IPS-NIHi11 (cell line): Measurements from ENCODE around the gene CDC20B.

Source experiments
- DNase-seq: peaks from one replicate; pipeline ENCODE4 v3.0.0; 2012; ENCODE audit warnings: mixed read lengths, low spot score

Gene CDC20B

GRCh38 chr5:55172937-55173686 lies at the start of gene CDC20B:
CDC20B (minus strand) TSS chr5:55173177; CDS start chr5:55173000, 177 bp downstream.
- peak; percentile 95 for DNase-seq

DNA sequence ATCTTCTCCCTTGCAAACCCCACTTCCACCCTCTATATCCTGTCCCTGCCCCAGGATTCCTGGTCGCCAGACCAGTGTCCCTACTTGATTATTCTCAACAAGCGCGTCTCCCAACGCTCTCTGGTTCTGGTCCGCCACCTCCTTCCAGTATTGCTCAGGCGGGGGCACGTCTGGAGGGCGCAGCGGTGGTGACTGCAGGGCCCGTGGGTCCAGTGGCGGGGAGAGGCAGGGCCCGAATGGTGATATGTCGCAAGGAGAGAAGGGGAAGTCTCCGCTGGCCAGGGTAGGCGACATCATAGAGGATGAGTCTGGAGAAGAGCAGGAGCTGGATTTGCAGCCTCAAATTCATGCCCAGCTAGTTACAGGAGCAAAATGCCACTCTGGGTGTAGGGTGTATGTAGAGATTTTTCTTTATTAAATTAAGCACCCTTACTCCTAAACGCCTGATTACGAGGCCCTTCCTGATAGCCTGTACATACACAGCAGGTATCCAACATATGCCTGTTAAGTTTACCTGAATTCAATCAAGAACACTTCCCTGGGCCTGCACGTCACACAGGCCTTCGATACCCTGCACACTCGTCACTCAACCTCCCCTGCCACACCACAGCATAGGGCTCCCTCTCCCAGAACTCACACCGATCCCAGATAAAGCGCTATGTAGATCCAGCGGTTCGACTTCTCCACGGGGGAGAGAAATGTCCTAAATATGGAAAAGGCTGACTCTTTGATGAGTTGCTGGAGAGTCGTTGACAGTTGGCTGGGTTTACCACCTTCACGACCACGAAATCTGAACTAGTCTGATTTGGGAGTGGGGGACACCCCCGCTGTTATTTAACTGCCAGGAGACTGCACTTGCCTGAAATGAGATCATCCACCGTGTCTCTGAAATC lies 49.4 kb upstream of the CDC20B start:
- no peak for DNase-seq

DNA sequence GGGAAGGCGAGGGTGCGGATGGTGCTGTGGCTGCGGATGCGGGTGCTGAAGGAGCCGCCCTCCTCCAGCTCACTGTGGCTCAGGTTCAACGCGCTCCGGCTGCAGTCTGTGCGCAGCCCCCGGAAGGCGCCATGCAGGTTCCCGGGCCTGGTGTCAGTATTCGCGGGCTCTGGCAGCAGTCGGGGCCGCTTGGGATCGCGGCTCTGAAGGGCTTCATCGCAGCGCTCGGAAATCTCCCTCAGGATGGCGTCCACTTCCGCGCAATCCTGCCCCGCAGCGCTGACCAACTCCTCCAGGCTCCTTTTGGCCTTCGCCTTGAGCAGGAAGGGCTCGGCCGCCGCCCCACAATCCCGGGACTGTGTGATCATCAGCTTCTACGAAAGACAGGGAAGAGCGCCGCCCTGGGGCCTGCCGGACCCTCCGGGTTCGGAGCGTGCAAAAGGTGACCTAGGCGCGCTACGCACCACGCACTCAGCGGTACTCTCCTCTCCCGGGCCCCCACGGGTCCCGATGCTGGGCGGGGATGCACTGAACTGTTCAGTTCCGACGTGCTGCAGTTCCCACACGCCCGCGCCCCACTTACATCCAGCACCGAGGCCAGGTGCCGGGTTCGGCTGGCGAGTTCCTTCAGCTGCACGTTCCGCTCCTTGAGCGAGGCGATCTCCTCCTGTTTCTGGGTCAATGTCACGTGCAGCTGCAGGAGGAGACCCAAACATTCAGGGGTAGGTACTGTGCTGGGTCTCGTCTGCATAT lies 47.6 kb upstream of the CDC20B start:
- DNase-seq = peak; percentile 69

DNA sequence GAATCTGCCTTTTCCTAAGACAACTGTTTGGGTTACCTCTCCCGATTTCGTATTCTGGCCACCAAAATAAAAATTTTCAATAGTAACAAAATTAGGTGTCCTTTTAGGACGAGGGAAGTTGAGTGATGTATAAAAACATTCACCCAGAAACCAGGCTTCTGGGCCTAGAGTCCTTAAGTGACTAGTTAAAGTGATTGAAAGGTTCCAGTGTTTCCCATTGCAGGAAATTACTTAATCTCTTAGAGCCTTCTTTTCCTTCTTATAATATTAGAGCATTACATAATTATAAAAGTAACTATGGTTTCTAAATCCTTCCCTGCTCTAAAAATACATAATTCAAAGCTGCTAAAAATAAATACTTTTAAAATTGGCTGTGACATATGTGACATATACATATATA lies 46.8 kb upstream of the CDC20B start:
- DNase-seq = no peak

DNA sequence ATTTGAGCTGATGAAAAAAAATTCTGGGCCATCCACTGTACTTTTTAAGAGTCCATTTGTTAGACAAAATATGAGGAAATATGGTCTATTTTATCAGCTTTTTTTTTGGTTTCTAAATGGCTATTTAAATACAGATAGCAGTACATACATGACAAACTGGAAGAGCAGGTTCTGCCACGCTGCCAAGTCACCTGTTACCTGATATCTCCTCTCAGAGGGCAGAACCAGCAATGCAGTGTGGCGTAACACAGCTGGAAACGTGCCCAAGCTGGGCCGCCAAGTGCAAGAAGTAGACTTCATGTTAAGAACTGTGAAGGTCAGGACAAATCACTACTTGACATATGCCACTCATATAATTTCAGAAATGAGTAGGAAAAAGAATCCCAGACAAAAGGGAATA lies 46.0 kb upstream of the CDC20B start:
- DNase-seq = peak; percentile 74

DNA sequence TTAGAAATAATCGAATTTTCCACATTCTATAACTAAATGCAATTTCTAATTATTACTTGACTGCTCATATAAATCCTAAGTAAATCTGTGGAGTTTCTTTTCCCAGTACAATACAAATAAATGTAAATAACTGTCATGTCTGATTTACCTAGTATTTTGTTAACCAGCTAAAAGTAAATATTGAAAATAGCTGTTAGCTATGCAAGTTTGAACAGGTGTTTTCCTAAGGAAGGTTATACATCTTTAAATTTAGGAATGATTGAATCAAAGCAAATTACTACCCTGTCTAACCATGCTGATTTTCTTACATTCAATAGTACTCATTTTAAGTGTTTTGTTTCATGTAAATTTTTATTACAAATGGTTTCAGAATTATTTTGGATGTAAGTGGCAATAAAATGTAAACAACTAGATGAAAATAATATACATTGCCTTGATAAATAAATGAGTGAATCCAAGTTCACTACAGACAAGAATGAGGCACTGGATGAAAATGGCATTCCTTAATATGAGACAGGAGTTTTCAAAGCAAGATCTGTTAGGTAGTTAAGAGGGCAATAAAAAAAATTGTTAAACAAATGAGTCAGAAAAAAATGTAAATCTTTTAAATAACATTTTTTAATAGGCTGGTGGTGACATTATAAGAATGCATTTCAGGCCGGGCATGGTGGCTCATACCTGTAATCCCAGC lies 38.4 kb upstream of the CDC20B start:
- DNase-seq = no peak

DNA sequence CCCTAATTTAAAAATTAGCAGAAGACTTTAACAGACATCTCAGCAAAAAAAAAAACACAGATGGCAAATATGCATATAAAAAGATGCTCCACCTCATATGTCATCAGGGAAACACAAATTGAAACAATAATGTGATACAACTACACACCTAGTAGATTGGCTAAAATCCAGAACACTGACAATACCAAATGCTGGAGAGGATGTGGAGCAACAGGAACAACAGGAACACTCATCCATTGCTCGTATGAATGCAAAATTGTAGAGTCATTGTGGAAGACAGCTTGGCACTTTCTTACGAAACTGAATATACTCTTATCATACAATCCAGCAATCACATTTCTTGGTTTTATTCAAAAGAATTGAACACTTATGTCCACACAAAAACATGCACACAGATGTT lies 32.0 kb upstream of the CDC20B start:
- no peak for DNase-seq

DNA sequence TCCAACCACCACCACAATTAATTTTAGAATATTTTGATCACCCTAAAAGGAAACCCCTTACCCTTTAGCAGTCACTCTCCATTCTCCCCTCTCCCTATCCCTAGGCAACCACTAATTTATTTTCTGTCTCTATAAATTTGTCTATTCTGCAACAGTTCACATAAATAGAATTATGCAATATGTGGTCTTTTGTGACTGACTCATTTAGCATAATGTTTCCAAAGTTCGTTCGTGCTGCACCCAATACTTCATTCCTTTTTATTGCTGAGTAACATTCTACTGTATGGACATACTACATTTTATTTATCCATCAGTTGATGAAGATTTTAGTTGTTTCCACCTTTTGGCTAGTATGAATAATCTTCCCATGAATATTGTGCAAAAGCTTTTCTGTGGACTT lies 18.2 kb upstream of the CDC20B start:
- no peak for DNase-seq

DNA sequence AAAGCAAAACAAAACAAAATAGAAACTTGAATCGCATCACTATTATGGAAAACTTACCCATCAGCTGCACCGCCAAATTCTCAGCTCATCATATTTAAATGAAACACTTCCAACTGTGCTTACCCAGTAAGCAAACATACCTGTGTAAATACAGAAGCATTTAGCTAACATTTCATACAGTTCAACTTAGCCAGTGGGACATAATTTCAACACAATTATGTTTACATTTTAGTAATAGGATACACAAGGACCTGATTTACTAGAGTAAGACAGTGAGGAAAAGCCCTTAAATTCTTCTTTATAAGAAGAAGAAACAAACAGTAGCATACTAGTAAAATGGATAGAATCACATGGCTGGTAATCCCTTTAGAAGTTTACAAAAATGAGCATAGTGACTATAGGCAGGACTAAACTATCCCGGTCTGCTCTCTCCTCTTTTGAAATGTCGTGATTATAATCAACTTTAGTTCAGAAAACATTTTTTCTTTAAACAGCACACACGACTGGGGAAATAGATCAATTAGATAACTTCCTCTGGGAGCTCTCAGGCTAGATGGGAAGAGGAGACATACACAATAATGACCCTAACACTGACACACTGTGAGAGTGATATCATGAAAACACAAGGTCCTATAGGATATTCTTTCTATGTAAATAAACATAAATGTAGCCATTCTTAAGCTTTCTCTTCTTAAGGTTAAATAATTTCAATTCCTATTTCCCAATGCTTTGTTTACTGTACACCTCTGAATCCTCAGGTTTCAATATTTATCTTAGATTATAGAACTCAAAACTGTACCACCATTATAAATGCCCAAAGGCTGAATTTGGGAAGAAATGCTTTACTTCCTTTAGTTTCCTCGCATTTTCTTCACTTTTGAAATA lies 15.9 kb upstream of the CDC20B start:
- DNase-seq = no peak

- peak; percentile 48 for DNase-seq
Measured at GRCh38 chr5:55187370-55187769, 14.4 kb upstream of the CDC20B start.

DNA sequence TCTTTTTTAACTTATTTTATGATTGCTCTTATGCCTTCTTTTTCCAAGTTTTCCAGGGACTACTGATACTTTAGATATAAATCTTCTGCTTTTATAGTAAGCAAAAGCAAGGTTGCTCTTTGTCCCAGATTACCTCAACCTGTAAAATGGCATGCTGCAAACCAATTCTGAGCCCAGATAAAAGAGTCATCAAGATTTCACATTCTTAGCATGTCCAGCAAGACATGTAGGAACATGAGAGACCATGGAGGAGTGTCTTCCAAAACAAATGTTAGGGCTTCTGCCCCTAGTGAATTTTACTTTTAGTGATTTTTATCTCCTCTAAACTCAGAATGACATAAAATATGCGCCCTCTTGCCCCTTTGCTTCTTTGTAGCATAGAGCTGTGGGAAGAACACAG lies 7.0 kb upstream of the CDC20B start:
- DNase-seq = no peak

GRCh38 chr5:55177078-55177477 lies 4.1 kb upstream of the CDC20B start:
- DNase-seq = no peak

GRCh38 chr5:55176176-55176818 lies 3.3 kb upstream of the CDC20B start:
- peak; percentile 88 for DNase-seq

DNA sequence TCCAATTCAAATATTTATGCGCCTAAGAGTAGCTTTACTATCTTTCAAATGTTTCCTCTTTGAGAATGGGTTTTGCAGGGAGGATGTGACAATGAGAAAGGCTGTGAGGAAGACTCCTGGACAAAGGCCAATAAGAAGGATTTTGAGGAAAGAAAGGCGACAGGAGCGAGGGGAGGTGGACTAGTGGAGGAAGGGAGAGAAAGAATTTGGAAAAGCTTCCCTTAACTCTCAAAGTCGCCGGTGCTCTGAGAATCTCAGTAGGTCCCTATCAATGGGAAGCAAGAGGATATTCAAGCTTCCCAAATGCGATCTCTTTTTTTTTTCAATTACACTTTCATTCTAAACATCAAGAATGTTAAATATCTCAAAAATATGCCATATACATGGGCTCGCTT lies 2.8 kb upstream of the CDC20B start:
- DNase-seq = peak; percentile 30

DNA sequence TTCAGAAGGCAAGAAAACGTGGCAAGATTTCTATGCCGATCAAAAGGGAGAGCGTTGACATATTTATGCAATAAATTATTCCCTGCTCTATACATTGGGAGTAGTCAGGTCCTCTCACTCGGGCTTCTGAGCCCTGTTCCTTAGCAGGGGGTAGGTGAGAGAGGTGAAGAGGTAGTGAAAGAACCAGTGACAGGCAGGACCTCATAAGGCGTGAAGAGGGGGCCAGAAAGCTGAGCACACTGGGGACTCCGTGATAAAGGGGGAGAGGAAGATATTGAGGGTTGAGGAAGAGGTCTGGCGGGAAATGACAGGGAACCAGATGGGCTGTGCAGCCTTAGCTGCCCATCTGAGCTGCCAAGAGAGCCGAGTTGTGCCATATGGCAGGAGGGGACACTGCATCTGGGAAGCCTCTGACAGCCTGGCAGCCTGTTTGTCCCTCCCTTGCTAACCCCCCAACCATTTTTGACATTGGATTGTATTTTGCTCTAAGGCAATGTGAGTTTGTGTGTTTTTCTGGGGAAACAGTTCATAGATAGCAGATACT lies 782 bp upstream of the CDC20B start:
- no peak for DNase-seq

DNA sequence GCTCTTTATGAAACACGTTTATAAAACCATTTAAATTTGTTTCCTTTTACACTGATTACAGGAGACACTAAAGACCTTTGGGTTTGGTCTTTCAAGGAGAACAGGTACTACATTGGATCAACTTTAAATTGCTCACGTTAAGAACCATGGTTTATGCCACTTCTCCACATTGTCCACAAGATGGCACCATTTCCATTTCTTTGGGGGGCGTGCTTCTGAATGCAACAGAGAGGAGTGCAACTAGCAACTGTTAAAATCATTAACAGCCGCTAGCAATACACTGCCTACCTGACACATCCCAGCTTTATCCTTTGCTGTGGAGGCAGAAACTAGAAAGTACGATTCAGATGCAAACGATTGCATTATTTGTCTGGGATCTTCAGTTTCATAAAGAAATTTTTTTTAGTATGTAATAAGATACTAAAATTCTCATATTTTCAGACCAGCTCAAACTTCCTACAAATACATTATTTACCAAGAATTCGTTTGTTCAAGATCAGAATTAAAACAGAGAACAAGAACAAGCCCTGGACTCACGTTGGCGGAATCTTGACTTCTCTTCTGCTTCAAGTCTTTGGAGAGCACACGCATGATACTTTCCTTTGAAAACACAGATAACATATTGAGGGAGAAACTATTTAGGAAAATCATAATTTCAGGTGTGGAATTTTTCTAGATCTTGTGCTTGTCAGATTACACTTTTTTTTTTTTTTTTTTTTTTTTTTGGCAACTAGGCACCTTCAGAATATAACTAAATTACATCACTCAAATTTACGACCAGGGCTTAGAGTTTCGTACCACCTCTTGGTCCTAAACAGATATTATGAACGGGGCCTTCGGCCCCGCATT lies 702 bp downstream of the CDC20B start:
- peak; percentile 72 for DNase-seq

DNA sequence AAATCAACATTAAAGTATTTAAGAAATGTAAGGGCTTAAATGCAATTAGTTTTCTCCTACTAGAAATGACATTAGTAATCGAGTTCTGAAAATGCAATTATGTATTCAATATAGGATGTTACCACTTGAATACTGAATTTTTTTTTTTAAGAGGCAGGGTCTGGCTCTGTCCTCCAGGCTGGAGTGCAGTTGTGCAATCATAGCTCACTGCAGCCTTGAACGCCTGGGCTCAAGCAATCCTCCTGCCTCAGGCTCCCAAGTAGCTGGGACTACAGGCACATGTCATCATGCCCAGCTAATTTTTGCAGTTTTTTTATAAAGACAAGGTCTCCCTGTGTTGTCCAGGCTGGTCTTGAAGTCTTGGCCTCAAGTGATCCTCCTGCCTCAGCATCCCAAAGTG lies 1.5 kb downstream of the CDC20B start:
- DNase-seq = no peak

- DNase-seq = no peak
Measured at GRCh38 chr5:55162666-55163065, 10.3 kb downstream of the CDC20B start.
